ENCODE results near the gene KAT2A.

- TF ChIP-seq POLR2A (IDR thresholded peaks at IDR 0.05) = no peak
- TF ChIP-seq CTCF (IDR thresholded peaks at IDR 0.05) = no peak
Observed at GRCh38 chr17:42094375-42095069, 26.6 kb downstream of the KAT2A start.

All from adrenal gland (tissue), 5 donors.